Neuronal stem cell (in vitro differentiated cells): ENCODE data around the gene KCNE4.
"Not testable (repeated sequence)": the region's sequence is repeated elsewhere in the genome, so short reads cannot be mapped to it uniquely, and the experiment has no call there.

Experiments
- DNase-seq: peaks from one replicate; pipeline ENCODE4 v3.0.0-alpha.2; 2013; ENCODE audit warnings: low spot score
- H2AFZ ChIP-seq: one replicate; pipeline ENCODE4 v1.6.1; 2013; ENCODE audit warnings: mild to moderate bottlenecking, low read length, inconsistent platforms
- H2AK5ac ChIP-seq: 2 replicates; pipeline ENCODE4 v1.6.1; 2013; ENCODE audit warnings: low read depth, mild to moderate bottlenecking, inconsistent platforms, low read length, moderate library complexity, mixed read lengths
- H2BK120ac ChIP-seq: 2 replicates; pipeline ENCODE4 v1.6.1; 2013; ENCODE audit warnings: low read depth, mild to moderate bottlenecking, inconsistent platforms, low read length, moderate library complexity, mixed read lengths
- H2BK12ac ChIP-seq: one replicate; pipeline ENCODE4 v1.6.1; 2013; ENCODE audit warnings: low read length, inconsistent platforms
- H2BK15ac ChIP-seq: 2 replicates; pipeline ENCODE4 v1.6.1; 2013; ENCODE audit warnings: mild to moderate bottlenecking, low read length, inconsistent platforms, mixed read lengths
- H2BK5ac ChIP-seq: one replicate; pipeline ENCODE4 v1.6.1; 2013; ENCODE audit warnings: inconsistent platforms, mild to moderate bottlenecking, low read length, moderate library complexity
- H3K14ac ChIP-seq: one replicate; pipeline ENCODE4 v1.6.1; 2013; ENCODE audit warnings: low read length, inconsistent platforms
- H3K18ac ChIP-seq: 2 replicates; pipeline ENCODE4 v1.6.1; 2013; ENCODE audit warnings: low read length, inconsistent platforms
- H3K23ac ChIP-seq: 2 replicates; pipeline ENCODE4 v1.6.1; 2013; ENCODE audit warnings: low read depth, mild to moderate bottlenecking, mixed read lengths, low read length, inconsistent platforms; ENCODE audit not compliant: poor library complexity
- H3K27ac ChIP-seq: replicated peaks from 3 replicates; pipeline ENCODE4 v1.5.1; 2013; ENCODE audit warnings: low read length, inconsistent platforms
- H3K27me3 ChIP-seq, 3 experiments: 2 replicates each; pipeline ENCODE4 v1.6.1; 2013; ENCODE audit warnings: low read length in 3 of 3, mild to moderate bottlenecking in 2 of 3, inconsistent platforms in 1 of 3, low read depth in 1 of 3, mixed read lengths in 1 of 3, moderate library complexity in 1 of 3; ENCODE audit not compliant: control insufficient read depth in 3 of 3, insufficient read depth in 3 of 3
- H3K36me3 ChIP-seq, 2 donors: replicated peaks in 1 of 2; 2 replicates each; pipeline ENCODE4 v1.6.1; 2013; ENCODE audit warnings: low read length in 2 of 2; ENCODE audit not compliant: control insufficient read depth in 2 of 2, insufficient read depth in 2 of 2
- H3K4ac ChIP-seq: 2 replicates; pipeline ENCODE4 v1.6.1; 2013; ENCODE audit warnings: inconsistent platforms, mild to moderate bottlenecking, low read length, moderate library complexity
- H3K4me1 ChIP-seq, 2 donors: 1 replicate in 1 of 2; 2 replicates in 1 of 2; pipeline ENCODE4 v1.6.1; 2013; ENCODE audit warnings: low read length in 2 of 2, low read depth in 1 of 2; ENCODE audit not compliant: control insufficient read depth in 2 of 2, insufficient read depth in 1 of 2
- H3K4me2 ChIP-seq: one replicate; pipeline ENCODE4 v1.6.1; 2013; ENCODE audit warnings: mild to moderate bottlenecking, low read length, inconsistent platforms; ENCODE audit not compliant: insufficient read depth, poor library complexity, severe bottlenecking
- H3K4me3 ChIP-seq, 2 donors: 2 replicates each; pipeline ENCODE4 v1.5.1; 2013; ENCODE audit warnings: low read length in 2 of 2, mild to moderate bottlenecking in 2 of 2, inconsistent platforms in 1 of 2, moderate library complexity in 1 of 2
- H3K79me1 ChIP-seq: one replicate; pipeline ENCODE4 v1.6.1; 2013; ENCODE audit warnings: low read depth, mild to moderate bottlenecking, inconsistent platforms, low read length, moderate library complexity
- H3K9ac ChIP-seq: one replicate; pipeline ENCODE4 v1.6.1; 2013; ENCODE audit warnings: mild to moderate bottlenecking, low read depth, low read length, inconsistent platforms; ENCODE audit not compliant: poor library complexity
- H3K9me3 ChIP-seq, 2 donors: replicated peaks in 1 of 2; 2 replicates each; pipeline versions ENCODE3 to v1.6.1; 2013; ENCODE audit warnings: low read length in 2 of 2, mild to moderate bottlenecking in 2 of 2, inconsistent platforms in 1 of 2, low read depth in 1 of 2, mixed read lengths in 1 of 2, moderate library complexity in 1 of 2; ENCODE audit not compliant: control insufficient read depth in 2 of 2, insufficient read depth in 1 of 2
- H4K8ac ChIP-seq: one replicate; pipeline ENCODE4 v1.6.1; 2013; ENCODE audit warnings: low read depth, mild to moderate bottlenecking, inconsistent platforms, low read length, moderate library complexity
- H4K91ac ChIP-seq: one replicate; pipeline ENCODE4 v1.6.1; 2013; ENCODE audit warnings: low read length, low read depth, mild to moderate bottlenecking, inconsistent platforms; ENCODE audit not compliant: poor library complexity
- WGBS, 2 donors: extraction: QIAGEN DNeasy Blood & Tissue Kit; methylation state at CpG; one replicate each; pipeline ENCODE4 v1.1.7; 2013; ENCODE audit warnings: missing lambda C conversion rate in 2 of 2, mixed read lengths in 1 of 2; ENCODE audit not compliant: insufficient read length in 2 of 2, insufficient replicate concordance in 1 of 2; ENCODE audit errors: extremely low coverage in 2 of 2; 5-methylcytosine and 5-hydroxymethylcytosine counted together

KCNE4 gene

GRCh38 chr2:223080790-223081360 lies 28.9 kb downstream of the KCNE4 start:
- not testable (repeated sequence) for H3K4ac ChIP-seq, H3K4me2 ChIP-seq, H4K91ac ChIP-seq, H4K8ac ChIP-seq, H3K14ac ChIP-seq, H2AFZ ChIP-seq, H2BK12ac ChIP-seq, H3K27me3 ChIP-seq, H2BK15ac ChIP-seq, H3K23ac ChIP-seq, H3K4me1 ChIP-seq, H3K36me3 ChIP-seq, H3K9me3 ChIP-seq, H3K9ac ChIP-seq, H2BK120ac ChIP-seq, H3K18ac ChIP-seq, DNase-seq, H2BK5ac ChIP-seq, H3K79me1 ChIP-seq, H3K27ac ChIP-seq, H2AK5ac ChIP-seq, H3K4me3 ChIP-seq
- WGBS, 2 donors, result no CpG with 5 or more reads among the region's 3 CpGs

DNA sequence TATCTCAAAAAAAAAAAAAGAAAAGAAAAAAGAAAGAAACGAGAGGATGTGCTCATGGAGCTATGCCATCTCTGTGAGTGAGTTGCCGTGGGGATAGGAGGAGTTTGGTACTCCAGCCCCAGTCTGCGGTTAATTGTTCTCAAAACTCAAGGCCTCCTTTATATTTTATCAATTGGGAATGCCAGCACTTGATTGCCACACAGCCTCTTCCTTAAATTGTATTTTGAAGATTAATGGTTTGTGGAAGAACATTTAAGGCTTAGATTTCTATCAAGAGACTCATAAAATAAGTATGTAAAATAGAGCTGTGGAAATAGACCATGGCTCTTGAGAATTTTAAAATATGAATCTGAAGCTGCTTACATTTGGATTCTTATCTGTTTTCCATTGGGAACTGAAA lies 29.8 kb downstream of the KCNE4 start:
- no peak overlapping the region for H3K9ac ChIP-seq
- H2BK5ac ChIP-seq, result no peak overlapping the region
- no peak overlapping the region for H2BK15ac ChIP-seq
- H2BK120ac ChIP-seq, result no peak overlapping the region
- H3K4me1 ChIP-seq, result peaks cover 0 to 14% of the 10 kb centered on the region in 2 donors
- H3K27ac ChIP-seq, result no peak overlapping the region
- no peaks in the 10 kb centered on the region for H3K9me3 ChIP-seq
- H3K36me3 ChIP-seq, result no peaks in the 10 kb centered on the region
- no peak overlapping the region for H2BK12ac ChIP-seq
- no peak overlapping the region for H2AFZ ChIP-seq
- H4K91ac ChIP-seq, result no peak overlapping the region
- no peaks in the 10 kb centered on the region for H3K27me3 ChIP-seq
- no peak for DNase-seq
- H3K23ac ChIP-seq, result no peak overlapping the region
- no peak overlapping the region for H3K4me3 ChIP-seq
- no peak overlapping the region for H4K8ac ChIP-seq
- no CpG with 5 or more reads among the region's 3 CpGs for WGBS, 2 donors
- no peak overlapping the region for H2AK5ac ChIP-seq
- no peak overlapping the region for H3K14ac ChIP-seq
- no peak overlapping the region for H3K4ac ChIP-seq
- no peak overlapping the region for H3K18ac ChIP-seq
- no peak overlapping the region for H3K4me2 ChIP-seq
- no peaks in the 10 kb centered on the region for H3K79me1 ChIP-seq

DNA sequence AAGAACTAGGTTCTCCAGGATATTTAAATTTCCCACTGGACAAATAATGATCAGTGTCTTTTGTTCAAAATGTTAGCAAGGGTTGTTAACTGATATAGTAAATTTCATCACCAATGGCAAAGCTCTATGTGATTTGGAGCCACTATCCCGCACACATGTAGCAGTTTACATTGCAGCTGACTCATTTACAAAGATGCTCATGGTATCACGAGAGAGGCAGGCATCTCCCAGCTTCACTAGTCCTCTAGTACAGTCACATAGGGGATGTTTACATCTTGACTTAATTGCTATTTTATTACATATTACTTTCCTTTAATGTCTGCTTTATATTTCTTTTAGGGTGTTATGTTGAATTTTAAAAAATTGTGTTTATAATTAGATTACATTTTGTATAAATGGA lies 30.7 kb downstream of the KCNE4 start:
- no peaks in the 10 kb centered on the region for H3K9me3 ChIP-seq
- H2AK5ac ChIP-seq, result no peak overlapping the region
- no peak overlapping the region for H3K4ac ChIP-seq
- no peak overlapping the region for H2BK5ac ChIP-seq
- H3K9ac ChIP-seq, result no peak overlapping the region
- H2BK12ac ChIP-seq, result no peak overlapping the region
- H3K4me1 ChIP-seq, result peaks cover 0 to 15% of the 10 kb centered on the region in 2 donors
- H3K79me1 ChIP-seq, result no peaks in the 10 kb centered on the region
- H3K4me3 ChIP-seq, result no peak overlapping the region
- no peaks in the 10 kb centered on the region for H3K36me3 ChIP-seq
- H3K18ac ChIP-seq, result no peak overlapping the region
- H2BK15ac ChIP-seq, result no peak overlapping the region
- no peaks in the 10 kb centered on the region for H3K27me3 ChIP-seq
- H4K91ac ChIP-seq, result no peak overlapping the region
- no peak overlapping the region for H3K14ac ChIP-seq
- no peak overlapping the region for H3K23ac ChIP-seq
- H3K4me2 ChIP-seq, result no peak overlapping the region
- no peak overlapping the region for H3K27ac ChIP-seq
- WGBS, 2 donors, result no CpG with 5 or more reads among the region's 2 CpGs
- no peak overlapping the region for H2AFZ ChIP-seq
- no peak for DNase-seq
- H4K8ac ChIP-seq, result no peak overlapping the region
- no peak overlapping the region for H2BK120ac ChIP-seq

DNA sequence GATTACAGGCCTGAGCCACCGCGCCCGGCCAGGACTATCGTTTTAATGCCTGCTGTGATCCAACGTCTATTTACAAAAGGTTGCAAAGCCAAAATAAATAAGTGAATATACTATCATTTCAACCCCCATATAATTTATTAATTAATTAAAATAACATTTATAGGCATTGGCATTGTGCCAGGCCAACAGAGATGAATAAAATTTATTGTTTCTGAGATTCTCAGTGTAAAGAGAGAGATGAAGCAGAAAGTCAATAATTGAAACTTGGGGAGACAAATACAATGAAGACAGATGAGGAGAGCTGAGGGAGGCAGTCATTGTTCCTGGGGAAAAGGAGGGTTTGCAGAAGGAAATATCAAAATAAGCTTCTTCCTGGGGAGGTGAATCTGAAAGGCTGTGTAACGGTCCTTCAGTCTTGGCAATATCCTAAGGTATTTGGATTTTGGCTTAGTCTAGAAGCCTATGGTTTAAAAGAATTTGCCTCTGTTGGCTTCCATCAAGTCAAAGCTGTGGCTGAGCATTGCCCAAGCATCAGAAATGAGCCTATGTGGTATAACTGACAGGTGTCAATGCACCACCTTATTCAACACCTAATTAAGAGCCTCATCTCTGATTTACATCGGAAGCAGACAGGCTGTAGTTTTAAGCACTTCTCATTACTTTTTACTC lies 31.5 kb downstream of the KCNE4 start:
- H2AK5ac ChIP-seq, result no peak overlapping the region
- H3K4me1 ChIP-seq, result peaks cover 0 to 15% of the 10 kb centered on the region in 2 donors
- no peak overlapping the region for H2BK15ac ChIP-seq
- no peak overlapping the region for H2BK12ac ChIP-seq
- H3K4me2 ChIP-seq, result no peak overlapping the region
- H3K23ac ChIP-seq, result no peak overlapping the region
- no peak overlapping the region for H3K18ac ChIP-seq
- no peak overlapping the region for H3K4me3 ChIP-seq
- no peaks in the 10 kb centered on the region for H3K36me3 ChIP-seq
- H3K9ac ChIP-seq, result no peak overlapping the region
- no peak overlapping the region for H2AFZ ChIP-seq
- no peak overlapping the region for H3K14ac ChIP-seq
- H2BK120ac ChIP-seq, result no peak overlapping the region
- H2BK5ac ChIP-seq, result no peak overlapping the region
- DNase-seq, result no peak
- H3K27ac ChIP-seq, result no peak overlapping the region
- no peaks in the 10 kb centered on the region for H3K79me1 ChIP-seq
- no peaks in the 10 kb centered on the region for H3K27me3 ChIP-seq
- H4K91ac ChIP-seq, result no peak overlapping the region
- H4K8ac ChIP-seq, result no peak overlapping the region
- WGBS, 2 donors, result no CpG with 5 or more reads among the region's 7 CpGs
- no peak overlapping the region for H3K4ac ChIP-seq
- H3K9me3 ChIP-seq, result no peaks in the 10 kb centered on the region
